Prostate gland (tissue), 2 donors: ENCODE data around the gene ZSCAN10.

Experiments
- POLR2A ChIP-seq: fragments of 450-650 bp; IDR thresholded peaks from one replicate; pipeline ENCODE4 v1.6.1; 2016; ENCODE audit warnings: antibody characterized with exemption, mild to moderate bottlenecking
- TF ChIP-seq, protein P1 (sequence below), 4 experiments: fragments of 200-600 bp in 2 of 4; fragments of 450-650 bp in 2 of 4; sonication (generic) in 2 of 4; IDR thresholded peaks; 1 replicate in 3 of 4; 2 replicates in 1 of 4; pipeline ENCODE4 v1.5.1; 2016 to 2019; ENCODE audit warnings: antibody characterized with exemption in 4 of 4, mild to moderate bottlenecking in 2 of 4, moderate library complexity in 2 of 4

GRCh38 chr16:3049921-3050481 lies 49.1 kb downstream of the ZSCAN10 start:
- no peak for TF ChIP-seq POLR2A
- TF ChIP-seq, protein P1, sequence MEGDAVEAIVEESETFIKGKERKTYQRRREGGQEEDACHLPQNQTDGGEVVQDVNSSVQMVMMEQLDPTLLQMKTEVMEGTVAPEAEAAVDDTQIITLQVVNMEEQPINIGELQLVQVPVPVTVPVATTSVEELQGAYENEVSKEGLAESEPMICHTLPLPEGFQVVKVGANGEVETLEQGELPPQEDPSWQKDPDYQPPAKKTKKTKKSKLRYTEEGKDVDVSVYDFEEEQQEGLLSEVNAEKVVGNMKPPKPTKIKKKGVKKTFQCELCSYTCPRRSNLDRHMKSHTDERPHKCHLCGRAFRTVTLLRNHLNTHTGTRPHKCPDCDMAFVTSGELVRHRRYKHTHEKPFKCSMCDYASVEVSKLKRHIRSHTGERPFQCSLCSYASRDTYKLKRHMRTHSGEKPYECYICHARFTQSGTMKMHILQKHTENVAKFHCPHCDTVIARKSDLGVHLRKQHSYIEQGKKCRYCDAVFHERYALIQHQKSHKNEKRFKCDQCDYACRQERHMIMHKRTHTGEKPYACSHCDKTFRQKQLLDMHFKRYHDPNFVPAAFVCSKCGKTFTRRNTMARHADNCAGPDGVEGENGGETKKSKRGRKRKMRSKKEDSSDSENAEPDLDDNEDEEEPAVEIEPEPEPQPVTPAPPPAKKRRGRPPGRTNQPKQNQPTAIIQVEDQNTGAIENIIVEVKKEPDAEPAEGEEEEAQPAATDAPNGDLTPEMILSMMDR (IDR thresholded peaks at IDR 0.05), result no peak
